SK-N-SH treated with all-trans-retinoic acid at 6 μM for 48 hours (cell line): Measurements from ENCODE around the gene ARHGEF11.

Source experiments
- ESRRG ChIP-seq: fragments of 250-450 bp; sonication (Bioruptor Pico); IDR thresholded peaks from 2 replicates; pipeline ENCODE4 v1.6.1; 2021; ENCODE audit warnings: mild to moderate bottlenecking
- PATZ1 ChIP-seq: fragments of 250-450 bp; sonication (Bioruptor Pico); IDR thresholded peaks from 2 replicates; pipeline ENCODE4 v1.8.0; 2020; ENCODE audit warnings: mild to moderate bottlenecking, moderate library complexity, borderline replicate concordance
- ZNF70 ChIP-seq: fragments of 450-650 bp; formaldehyde crosslinking; IDR thresholded peaks from 2 replicates; pipeline ENCODE4 v1.5.0; 2020; ENCODE audit warnings: mild to moderate bottlenecking, moderate library complexity

- TF ChIP-seq ZNF70 (CRISPR knock-in tag) (no peak), PATZ1 (no peak), ESRRG (CRISPR knock-in tag) (no peak)
Observed at GRCh38 chr1:156886583-156887281, 158.8 kb downstream of the ARHGEF11 start.
